SU-DHL-6 (cell line): ENCODE measurements around the gene SF3A1.

Experiments used
- H2AFZ ChIP-seq: fragments of 200-600 bp; sonication (generic); 2 replicates; pipeline ENCODE4 v1.6.1; 2014; ENCODE audit warnings: low read depth, mild to moderate bottlenecking, moderate library complexity, mixed read lengths, antibody characterized with exemption, low read length; ENCODE audit not compliant: severe bottlenecking
- H3F3A ChIP-seq: fragments of 200-600 bp; shearing (Covaris generic); 2 replicates; pipeline ENCODE4 v1.6.0; 2016; ENCODE audit warnings: antibody characterized with exemption, mild to moderate bottlenecking; ENCODE audit not compliant: insufficient read depth
- H3K27ac ChIP-seq: fragments of 200-600 bp; sonication (generic); 2 replicates; pipeline ENCODE4 v1.5.1; 2016; ENCODE audit warnings: low read depth, mild to moderate bottlenecking, low read length, moderate library complexity, mixed read lengths
- H3K27me3 ChIP-seq: fragments of 200-600 bp; sonication (generic), shearing (Covaris generic); 2 replicates; pipeline ENCODE4 v1.6.0; 2014; ENCODE audit warnings: mild to moderate bottlenecking, low read length
- H3K36me3 ChIP-seq: fragments of 200-600 bp; sonication (generic); 2 replicates; pipeline ENCODE4 v1.6.1; 2014; ENCODE audit warnings: mild to moderate bottlenecking, low read length, mixed read lengths
- H3K4me2 ChIP-seq: fragments of 300-600, 200-600 bp; shearing (Covaris generic), sonication (generic); 2 replicates; pipeline ENCODE4 v1.6.0; 2014; ENCODE audit warnings: low read length, low read depth, mild to moderate bottlenecking; ENCODE audit not compliant: poor library complexity, severe bottlenecking
- H3K4me3 ChIP-seq: fragments of 200-600 bp; sonication (generic); 2 replicates; pipeline ENCODE4 v1.5.1; 2014; ENCODE audit warnings: antibody characterized with exemption, low read length, mild to moderate bottlenecking, mixed read lengths; ENCODE audit not compliant: insufficient read depth, poor library complexity, severe bottlenecking
- H3K79me2 ChIP-seq: fragments of 200-600 bp; sonication (generic); 2 replicates; pipeline ENCODE4 v1.6.1; 2014; ENCODE audit warnings: mild to moderate bottlenecking, low read length, moderate library complexity; ENCODE audit not compliant: insufficient read depth
- H3K9ac ChIP-seq: fragments of 200-600 bp; sonication (generic); 2 replicates; pipeline ENCODE4 v1.7.0; 2014; ENCODE audit warnings: mild to moderate bottlenecking, low read length
- H3K9me2 ChIP-seq: fragments of 200-600 bp; sonication (generic); replicated peaks from 2 replicates; pipeline ENCODE4 v1.6.1; 2014; ENCODE audit warnings: low read length; ENCODE audit not compliant: insufficient read depth
- H3K9me3 ChIP-seq: fragments of 200-600 bp; sonication (generic); 2 replicates; pipeline ENCODE4 v1.6.1; 2014; ENCODE audit warnings: low read length, mixed read lengths; ENCODE audit not compliant: insufficient read depth
- H4K20me1 ChIP-seq: fragments of 200-600 bp; sonication (generic); 2 replicates; pipeline ENCODE4 v1.6.1; 2014; ENCODE audit warnings: low read depth, mild to moderate bottlenecking, antibody characterized with exemption, low read length, moderate library complexity, mixed read lengths
- EZH2phosphoT487 ChIP-seq: fragments of 200-600 bp; sonication (generic), shearing (Covaris generic); conservative IDR thresholded peaks from 2 replicates; pipeline ENCODE4 v1.6.1; 2018; ENCODE audit warnings: mild to moderate bottlenecking, antibody characterized with exemption, low read length, moderate library complexity, mixed read lengths
- TF ChIP-seq, protein P1 (sequence below): fragments of 200-600 bp; sonication (generic); IDR thresholded peaks from one replicate; pipeline ENCODE4 v1.5.1; 2017; ENCODE audit warnings: antibody characterized with exemption, mild to moderate bottlenecking, low read length, moderate library complexity; ENCODE audit not compliant: insufficient read depth, poor library complexity, severe bottlenecking

SF3A1 gene

GRCh38 chr22:30313527-30314363 is 42.9 kb downstream of the SF3A1 start:
- no peak overlapping the region for H3K9ac ChIP-seq
- no peaks in the 10 kb centered on the region for H3K27me3 ChIP-seq
- TF ChIP-seq, protein P1, sequence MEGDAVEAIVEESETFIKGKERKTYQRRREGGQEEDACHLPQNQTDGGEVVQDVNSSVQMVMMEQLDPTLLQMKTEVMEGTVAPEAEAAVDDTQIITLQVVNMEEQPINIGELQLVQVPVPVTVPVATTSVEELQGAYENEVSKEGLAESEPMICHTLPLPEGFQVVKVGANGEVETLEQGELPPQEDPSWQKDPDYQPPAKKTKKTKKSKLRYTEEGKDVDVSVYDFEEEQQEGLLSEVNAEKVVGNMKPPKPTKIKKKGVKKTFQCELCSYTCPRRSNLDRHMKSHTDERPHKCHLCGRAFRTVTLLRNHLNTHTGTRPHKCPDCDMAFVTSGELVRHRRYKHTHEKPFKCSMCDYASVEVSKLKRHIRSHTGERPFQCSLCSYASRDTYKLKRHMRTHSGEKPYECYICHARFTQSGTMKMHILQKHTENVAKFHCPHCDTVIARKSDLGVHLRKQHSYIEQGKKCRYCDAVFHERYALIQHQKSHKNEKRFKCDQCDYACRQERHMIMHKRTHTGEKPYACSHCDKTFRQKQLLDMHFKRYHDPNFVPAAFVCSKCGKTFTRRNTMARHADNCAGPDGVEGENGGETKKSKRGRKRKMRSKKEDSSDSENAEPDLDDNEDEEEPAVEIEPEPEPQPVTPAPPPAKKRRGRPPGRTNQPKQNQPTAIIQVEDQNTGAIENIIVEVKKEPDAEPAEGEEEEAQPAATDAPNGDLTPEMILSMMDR, result no peak
- TF ChIP-seq EZH2phosphoT487, result no peak
- H2AFZ ChIP-seq, result no peak overlapping the region
- H3K27ac ChIP-seq, result no peak overlapping the region
- no peaks in the 10 kb centered on the region for H3K9me3 ChIP-seq
- H3K4me3 ChIP-seq, result no peak overlapping the region
- H3K4me2 ChIP-seq, result no peak overlapping the region
- H3F3A ChIP-seq, result no peaks in the 10 kb centered on the region
- H3K9me2 ChIP-seq, result no peaks in the 10 kb centered on the region
- no peaks in the 10 kb centered on the region for H3K36me3 ChIP-seq
- H3K79me2 ChIP-seq, result no peaks in the 10 kb centered on the region
- H4K20me1 ChIP-seq, result no peaks in the 10 kb centered on the region

DNA sequence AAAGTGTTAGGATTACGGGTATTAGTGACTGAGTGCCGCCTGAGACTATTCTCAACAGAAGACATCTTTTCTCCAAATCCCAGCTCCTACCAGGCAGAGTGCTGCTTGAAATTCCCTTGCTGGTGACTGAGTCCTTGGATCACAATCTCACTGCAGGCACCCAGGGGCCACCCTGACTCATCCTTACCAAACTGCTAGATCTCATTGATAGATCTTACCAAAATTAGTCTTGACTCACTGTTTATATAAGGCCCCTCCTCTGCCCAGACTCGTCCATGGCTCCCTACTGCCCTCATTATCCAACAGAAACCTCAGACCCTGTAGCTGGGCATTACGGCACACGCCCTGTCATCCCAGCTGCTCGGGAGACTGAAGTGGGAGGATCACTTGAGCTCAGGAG is 44.6 kb downstream of the SF3A1 start:
- Histone ChIP-seq H3K4me2 (no peak overlapping the region), H3K36me3 (no peaks in the 10 kb centered on the region), H3K9me3 (no peaks in the 10 kb centered on the region), H3K79me2 (no peaks in the 10 kb centered on the region), H2AFZ (no peak overlapping the region), H4K20me1 (no peaks in the 10 kb centered on the region), H3K4me3 (no peak overlapping the region), H3K27me3 (no peaks in the 10 kb centered on the region), H3K9ac (no peak overlapping the region), H3K9me2 (no peaks in the 10 kb centered on the region), H3F3A (no peaks in the 10 kb centered on the region), H3K27ac (no peak overlapping the region)
- no peak for TF ChIP-seq EZH2phosphoT487

DNA sequence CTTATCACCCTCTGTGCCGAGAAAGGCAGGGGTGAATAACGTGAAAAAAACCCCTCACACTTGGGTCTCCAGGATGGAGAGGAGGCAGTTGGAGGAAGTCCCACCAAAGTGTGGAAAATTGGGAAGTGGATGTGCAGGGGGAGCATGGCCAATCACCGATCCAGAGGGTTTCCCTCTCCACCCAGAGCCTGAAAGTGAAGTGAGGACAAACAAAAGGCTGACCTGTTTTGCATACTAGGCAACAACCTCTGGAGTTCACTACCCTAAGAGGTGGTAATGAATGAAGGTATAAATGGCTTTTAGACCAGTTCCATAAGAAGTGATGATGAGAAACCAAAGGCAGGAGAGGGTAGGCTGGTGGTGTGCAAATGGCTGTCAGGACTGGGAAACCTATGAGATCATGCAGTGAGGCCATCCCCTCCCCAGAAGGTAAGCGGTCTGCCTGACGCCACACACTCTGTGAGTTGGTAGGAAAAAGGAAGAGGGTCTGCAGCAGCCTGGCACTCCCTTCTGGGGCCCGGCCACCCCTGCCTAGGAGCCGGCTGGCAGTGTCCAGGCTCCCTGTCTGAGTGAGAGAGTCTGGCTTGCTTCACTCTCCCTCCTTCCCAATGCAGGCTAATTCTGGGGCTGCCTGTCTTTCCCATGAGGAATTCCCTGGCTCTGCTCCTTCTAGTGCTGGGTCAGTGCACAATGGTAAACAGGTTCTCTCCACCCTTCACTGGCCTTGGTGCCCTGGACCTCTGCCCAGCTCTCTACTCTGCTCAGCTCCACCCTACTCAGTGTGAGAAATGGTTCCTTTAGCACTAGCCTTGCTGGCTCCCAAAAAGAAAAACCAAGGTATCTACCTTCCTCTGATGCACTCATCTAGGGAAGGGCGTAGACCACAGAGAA is 45.6 kb downstream of the SF3A1 start:
- Histone ChIP-seq H3K27me3 (no peaks in the 10 kb centered on the region), H3K9ac (no peak overlapping the region), H3K79me2 (no peaks in the 10 kb centered on the region), H3K9me3 (no peaks in the 10 kb centered on the region), H4K20me1 (no peaks in the 10 kb centered on the region), H3F3A (no peaks in the 10 kb centered on the region), H2AFZ (no peak overlapping the region), H3K27ac (no peak overlapping the region), H3K9me2 (no peaks in the 10 kb centered on the region), H3K4me3 (no peak overlapping the region), H3K36me3 (no peaks in the 10 kb centered on the region), H3K4me2 (no peak overlapping the region)
- TF ChIP-seq, protein P1, result no peak
- no peak for TF ChIP-seq EZH2phosphoT487
